KG1 (cell line): Measurements from ENCODE around the gene DYNLT2B.
"Not testable (repeated sequence)": the region's sequence is repeated elsewhere in the genome, so short reads cannot be mapped to it uniquely, and the experiment has no call there.

Source experiments
- DNase-seq: peaks from one replicate; lab custom pipeline; 2025; lab: John Stamatoyannopoulos, UW

DYNLT2B gene

DNA sequence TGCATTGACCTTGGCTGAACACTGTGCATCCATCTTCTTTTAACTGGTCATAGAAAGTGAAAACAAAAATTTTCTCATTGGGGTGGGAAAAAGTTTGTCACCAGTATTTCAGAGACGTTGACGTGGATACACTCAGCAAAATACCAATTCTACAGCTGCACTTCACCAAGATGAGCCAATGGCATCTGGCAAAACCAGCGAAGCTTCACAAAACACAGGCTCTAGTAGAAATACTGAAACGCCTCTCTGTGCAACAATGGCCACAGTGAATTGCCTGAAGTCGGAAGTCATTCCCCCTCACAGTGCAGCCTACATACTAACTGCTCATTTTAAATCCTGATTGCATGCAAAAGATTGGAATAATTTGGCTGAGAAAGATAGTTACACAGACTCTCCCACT is 47.5 kb downstream of the DYNLT2B start:
- no peak for DNase-seq

DNA sequence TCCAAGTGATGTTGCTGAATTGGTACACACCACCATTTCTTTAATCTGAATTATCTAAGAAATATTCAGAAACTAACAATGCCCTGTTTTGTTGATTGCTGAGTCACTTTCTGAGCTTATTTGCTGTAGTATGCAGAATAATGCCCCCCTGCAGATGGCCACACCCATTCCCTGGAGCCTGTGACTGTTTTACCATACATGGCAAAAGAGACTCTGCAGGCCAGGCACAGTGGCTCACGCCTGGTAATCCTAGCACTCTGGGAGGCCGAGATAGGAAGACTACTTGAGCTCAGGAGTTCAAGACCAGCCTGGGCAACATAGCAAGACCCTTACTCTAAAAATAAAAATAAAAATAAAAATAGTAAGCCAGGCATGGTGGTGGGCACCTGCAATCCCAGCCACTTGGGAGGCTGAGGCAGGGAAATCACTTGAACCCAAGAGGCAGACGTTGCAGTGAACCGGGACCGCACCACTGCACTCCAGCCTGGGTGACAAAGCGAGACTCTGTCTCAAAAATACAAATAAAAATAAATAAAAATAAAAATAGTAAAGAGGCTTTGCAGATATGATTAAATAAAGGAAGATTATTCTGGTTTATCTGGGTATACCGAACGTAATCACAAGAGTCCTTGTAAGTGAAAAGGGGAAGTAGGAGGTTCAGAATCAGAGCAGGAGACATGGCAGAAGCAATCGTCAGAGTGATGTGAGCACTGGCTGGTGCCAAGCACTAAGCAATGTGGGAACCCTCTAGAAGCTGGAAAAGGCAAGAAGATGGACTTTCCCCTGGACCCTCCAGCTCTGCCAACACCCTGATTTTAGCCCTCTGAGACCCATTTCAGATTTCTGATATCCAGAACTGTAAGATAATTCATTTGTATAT is 49.5 kb downstream of the DYNLT2B start:
- no peak for DNase-seq

DNA sequence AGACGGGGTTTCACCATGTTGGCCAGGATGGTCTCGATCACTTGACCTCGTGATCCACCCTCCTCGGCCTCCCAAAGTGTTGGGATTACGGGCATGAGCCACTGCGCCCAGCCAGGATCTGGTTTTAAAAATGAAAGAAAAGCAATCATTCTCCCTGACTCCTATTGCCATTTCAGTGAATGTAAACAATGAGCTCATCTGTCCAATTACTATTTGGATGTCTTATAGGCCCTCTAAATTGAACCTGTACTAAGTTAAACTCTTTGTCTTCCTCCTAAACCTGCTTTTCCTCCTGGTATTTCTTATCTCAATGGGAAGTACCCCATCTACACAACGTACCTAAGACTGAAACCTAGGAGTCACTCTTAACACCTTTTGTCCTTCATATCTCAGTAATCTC is 54.2 kb downstream of the DYNLT2B start:
- no peak for DNase-seq

DNA sequence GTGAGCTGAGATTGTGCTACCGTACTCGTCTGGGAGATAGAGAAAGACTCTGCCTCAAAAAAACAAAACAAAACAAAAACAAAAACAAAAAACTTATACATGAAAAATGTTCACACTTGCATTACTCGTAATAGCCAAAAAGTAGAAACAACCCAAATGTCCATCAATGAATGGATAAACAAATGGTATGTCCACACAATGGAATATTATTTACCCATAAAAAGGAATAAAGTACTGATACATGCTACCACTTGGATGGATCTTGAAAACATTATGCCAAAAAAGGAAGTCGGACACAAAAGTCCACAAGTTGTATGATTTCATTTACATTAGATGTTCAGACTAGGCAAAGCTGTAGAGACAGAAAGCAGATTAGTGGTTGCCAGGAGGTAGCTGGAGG is 57.3 kb downstream of the DYNLT2B start:
- no peak for DNase-seq

DNA sequence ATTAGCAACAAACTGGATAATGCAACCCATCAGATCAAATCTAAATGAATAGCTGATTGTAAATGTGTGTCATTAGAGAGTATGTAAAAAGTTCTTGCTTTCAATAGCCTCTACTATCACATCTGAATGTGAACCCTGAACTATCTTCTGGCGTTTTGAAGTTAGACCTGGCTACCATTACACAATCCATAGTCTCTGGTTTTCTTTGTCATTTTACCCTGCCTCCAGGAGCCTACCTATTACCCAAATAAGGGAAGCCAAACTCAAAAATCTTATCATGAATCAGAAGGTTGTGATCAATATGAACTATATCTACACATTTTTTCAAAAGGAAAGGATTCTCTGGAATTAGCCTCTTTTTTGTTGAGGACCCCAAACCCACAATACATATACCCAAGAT is 62.3 kb downstream of the DYNLT2B start:
- no peak for DNase-seq

DNA sequence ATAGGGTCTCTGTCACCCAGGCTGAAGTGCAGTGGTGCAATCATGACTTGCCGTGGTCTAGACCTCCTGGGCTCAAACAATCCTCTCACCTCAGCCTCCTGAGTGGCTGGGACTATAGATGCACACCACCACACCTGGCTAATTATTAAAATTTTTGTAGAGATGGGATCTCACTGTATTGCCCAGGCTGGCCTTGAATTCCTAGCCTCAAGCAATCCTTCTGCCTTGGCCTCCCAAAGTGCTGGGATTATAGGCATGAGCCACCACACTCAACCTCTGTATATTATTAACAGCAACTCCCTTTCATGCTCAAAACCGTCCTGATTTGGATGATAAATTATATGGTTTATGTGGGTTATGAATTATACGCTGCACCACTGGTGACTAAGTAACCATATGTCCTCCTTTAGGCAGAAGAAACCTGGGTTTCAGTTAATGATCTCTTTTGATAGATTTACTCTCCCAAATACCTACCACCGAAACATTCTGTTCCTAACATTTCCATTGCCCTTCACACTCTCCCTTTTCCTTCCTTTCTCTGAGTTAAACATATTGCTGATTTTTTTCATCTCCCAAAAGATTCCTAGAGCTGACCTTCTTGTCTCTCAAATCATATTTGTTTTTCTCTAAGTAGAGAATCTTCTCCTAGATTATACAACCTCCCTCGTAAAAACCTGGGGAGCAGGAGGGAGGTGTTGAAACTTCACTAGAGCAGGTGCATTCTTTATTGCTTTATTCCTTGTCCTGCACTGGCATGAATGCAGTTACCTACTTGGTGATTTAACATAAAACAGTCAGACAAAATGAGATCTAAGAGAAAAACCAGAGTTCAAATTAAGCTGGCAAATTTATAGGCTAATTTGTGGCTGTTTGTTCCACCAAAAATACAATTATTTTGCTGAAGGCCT is 63.4 kb downstream of the DYNLT2B start:
- no peak for DNase-seq

DNA sequence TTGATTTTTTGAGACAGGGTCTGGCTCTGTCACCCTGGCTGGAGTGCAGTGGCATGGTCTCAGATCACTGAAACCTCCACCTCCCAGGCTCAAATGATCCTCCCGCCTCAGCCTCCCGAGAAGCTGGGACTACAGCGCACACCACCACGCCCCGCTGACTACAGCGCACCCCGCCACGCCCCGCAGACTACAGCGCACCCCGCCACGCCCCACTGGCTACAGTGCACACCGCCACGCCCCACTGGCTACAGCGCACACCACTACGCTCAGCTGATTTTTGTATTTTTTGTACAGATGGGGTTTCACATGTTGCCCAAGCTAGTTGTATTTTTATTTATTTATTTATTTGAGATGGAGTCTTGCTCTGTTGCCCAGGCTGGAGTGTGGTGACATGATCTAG is 66.1 kb downstream of the DYNLT2B start:
- no peak for DNase-seq

DNA sequence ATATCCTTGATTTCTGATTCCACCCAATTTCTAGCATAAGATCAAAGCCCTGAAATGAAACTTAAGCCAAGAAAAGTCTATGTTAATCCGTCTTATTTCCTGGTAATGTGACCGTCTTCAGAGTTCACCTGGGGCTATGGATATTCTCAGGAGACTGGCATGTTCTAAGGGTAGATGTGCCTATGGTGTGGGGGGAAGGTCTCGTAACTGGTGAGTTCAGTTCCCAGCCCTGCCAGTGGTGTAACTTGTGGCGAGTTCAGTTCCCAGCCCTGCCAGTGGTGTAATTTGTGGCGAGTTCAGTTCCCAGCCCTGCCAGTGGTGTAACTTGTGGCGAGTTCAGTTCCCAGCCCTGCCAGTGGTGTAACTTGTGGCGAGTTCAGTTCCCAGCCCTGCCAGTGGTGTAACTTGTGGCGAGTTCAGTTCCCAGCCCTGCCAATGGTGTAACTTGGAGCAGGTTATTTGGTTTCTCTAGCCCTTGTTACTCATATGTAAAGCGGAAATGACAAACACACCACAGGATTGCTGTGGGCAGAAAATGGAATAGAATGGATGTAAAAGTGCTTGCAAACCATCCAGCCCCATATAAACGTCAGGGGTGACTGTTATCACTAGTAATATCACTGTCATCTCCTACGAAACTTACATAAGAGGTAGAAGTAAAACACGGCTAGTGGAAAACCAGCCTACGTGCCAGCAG is 71.3 kb downstream of the DYNLT2B start:
- DNase-seq = no peak

DNA sequence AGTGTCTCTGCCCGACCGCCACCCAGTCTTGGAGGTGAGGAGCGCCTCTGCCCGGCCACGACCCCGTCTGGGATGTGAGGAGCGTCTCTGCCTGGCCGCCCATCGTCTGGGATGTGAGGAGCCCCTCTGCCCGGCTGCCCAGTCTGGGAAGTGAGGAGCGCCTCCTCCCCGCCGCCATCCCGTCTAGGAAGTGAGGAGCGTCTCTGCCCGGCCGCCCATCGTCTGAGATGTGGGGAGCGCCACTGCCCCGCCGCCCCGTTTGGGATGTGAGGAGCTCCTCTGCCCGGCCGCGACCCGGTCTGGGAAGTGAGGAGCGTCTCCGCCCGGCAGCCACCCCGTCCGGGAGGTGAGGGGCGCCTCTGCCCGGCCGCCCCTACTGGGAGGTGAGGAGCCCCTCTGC is 73.9 kb downstream of the DYNLT2B start:
- DNase-seq = not testable (repeated sequence)

DNA sequence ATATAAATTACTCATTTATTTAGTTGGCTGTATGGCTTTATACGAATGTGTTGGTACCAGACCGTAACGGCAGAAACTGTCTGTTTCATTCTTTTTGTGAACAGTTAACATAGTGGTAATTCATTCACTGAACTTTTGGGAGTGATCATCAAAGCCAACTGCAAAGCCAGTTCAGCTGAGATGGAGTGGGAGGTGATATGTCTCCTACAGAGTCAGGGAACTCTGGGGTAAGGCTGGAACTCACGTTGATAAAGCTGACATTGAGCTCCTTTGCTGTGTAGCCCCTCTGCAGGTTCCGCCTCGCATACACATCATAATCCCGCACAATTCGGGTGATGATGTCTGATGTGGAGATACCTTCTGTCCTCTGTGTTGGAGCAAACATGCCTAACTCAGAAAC is 76.3 kb downstream of the DYNLT2B start:
- DNase-seq = no peak
